Lower lobe of right lung (tissue), 2 donors: Measurements from ENCODE around the gene PREP. TPM values are rescaled to one million over a fixed set of nuclear protein-coding genes. Genes with fewer than 3 reads are reported as not detected.

Source experiments
- ATAC-seq, 2 donors: fragments of 200-7000 bp; cut with Tn5 transposase; one replicate each; pipeline ENCODE4 v1.9.1; 2020 to 2022; ENCODE audit warnings: mild to moderate bottlenecking in 2 of 2, moderate library complexity in 2 of 2
- DNase-seq: peaks from one replicate; pipeline ENCODE4 v3.0.0-alpha.2; 2020
- H3K27ac ChIP-seq: fragments of 200-600 bp; one replicate; pipeline ENCODE4 v1.8.0; 2022
- H3K27me3 ChIP-seq: fragments of 200-600 bp; one replicate; pipeline ENCODE4 v1.8.0; 2022; ENCODE audit warnings: low read depth
- H3K36me3 ChIP-seq: fragments of 200-600 bp; one replicate; pipeline ENCODE4 v1.8.0; 2022; ENCODE audit warnings: mild to moderate bottlenecking
- H3K4me1 ChIP-seq: fragments of 200-600 bp; one replicate; pipeline ENCODE4 v1.8.0; 2022
- H3K4me3 ChIP-seq: fragments of 200-600 bp; one replicate; pipeline ENCODE4 v1.8.0; 2022; ENCODE audit warnings: mild to moderate bottlenecking
- H3K9me3 ChIP-seq: fragments of 200-600 bp; one replicate; pipeline ENCODE4 v1.8.0; 2022
- CTCF ChIP-seq: fragments of 200-600 bp; IDR thresholded peaks from one replicate; pipeline ENCODE4 v1.8.0; 2022; ENCODE audit warnings: antibody characterized with exemption, mild to moderate bottlenecking
- intact Hi-C: fragments of 100-400 bp; cut with DNase I; formaldehyde crosslinking; loops from one replicate; pipeline ENCODE4 v1.11.0; 2022
- total RNA-seq: library from RNA; stranded (reverse); fragmentation: NEBNext Ultra II Directional; extraction: Animal tissue kit (Norgen Biotek cat#: 25700); gene quantifications from one replicate; pipeline ENCODE4 v1.2.1, GENCODE V29; 2021
- donor health status: DM: no; HTN: yes; CAD: no; lungs with severe emphysema.

The PREP gene
- total RNA-seq, 1 donor from 2014 or later: 30.0 TPM

DNA sequence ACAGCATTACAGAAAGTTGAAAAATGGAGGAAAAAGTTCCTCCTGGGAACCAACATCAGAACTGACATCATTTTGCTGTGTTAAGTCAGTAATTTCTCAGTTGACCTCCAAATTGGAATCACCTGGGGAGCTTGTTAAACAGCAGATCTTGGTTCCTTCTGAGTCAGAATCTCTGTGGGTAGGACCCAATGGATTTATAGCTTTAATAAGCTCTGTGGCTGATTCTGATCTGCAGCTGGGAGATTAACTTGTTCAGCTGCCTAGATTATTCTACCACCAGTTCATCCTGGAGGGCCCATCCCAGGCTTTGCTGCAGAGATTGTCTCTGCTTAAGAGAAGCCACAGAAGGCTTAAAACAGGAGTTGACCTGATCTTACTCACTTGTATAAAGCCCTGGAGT is 132.4 kb downstream of the PREP start:
- no peaks in the 10 kb centered on the region for H3K4me1 ChIP-seq
- no peaks in the 10 kb centered on the region for H3K27me3 ChIP-seq
- no peak overlapping the region for H3K27ac ChIP-seq
- H3K36me3 ChIP-seq: peaks cover 3% of the 10 kb centered on the region
- ATAC-seq (no peak), DNase-seq (no peak)
- H3K4me3 ChIP-seq: no peak overlapping the region
- TF ChIP-seq CTCF: no peak
- no peaks in the 10 kb centered on the region for H3K9me3 ChIP-seq
- intact Hi-C loops: no loop called here

DNA sequence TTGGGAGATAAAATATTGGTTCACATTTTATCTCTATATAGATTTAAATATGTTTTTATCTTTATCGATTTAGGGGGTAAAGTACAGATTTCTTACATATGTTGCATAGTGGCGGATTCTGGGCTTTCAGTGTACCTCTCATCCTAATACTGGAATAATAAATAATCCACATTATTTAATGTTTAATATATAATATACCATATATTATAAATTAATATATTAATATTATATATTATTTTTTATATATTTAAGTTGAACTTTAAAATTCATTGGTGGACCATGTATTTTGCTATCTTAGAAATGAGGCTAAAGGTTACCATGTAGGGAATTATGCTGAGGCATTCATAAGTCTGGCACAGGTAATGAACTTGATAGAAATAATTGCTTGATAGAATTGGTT is 133.5 kb downstream of the PREP start:
- intact Hi-C loops: no loop called here
- TF ChIP-seq CTCF: no peak
- Histone ChIP-seq H3K27me3 (no peaks in the 10 kb centered on the region), H3K9me3 (no peaks in the 10 kb centered on the region), H3K27ac (no peak overlapping the region), H3K4me1 (no peaks in the 10 kb centered on the region), H3K4me3 (no peak overlapping the region), H3K36me3 (no peaks in the 10 kb centered on the region)
- ATAC-seq: no peak
- DNase-seq: no peak

DNA sequence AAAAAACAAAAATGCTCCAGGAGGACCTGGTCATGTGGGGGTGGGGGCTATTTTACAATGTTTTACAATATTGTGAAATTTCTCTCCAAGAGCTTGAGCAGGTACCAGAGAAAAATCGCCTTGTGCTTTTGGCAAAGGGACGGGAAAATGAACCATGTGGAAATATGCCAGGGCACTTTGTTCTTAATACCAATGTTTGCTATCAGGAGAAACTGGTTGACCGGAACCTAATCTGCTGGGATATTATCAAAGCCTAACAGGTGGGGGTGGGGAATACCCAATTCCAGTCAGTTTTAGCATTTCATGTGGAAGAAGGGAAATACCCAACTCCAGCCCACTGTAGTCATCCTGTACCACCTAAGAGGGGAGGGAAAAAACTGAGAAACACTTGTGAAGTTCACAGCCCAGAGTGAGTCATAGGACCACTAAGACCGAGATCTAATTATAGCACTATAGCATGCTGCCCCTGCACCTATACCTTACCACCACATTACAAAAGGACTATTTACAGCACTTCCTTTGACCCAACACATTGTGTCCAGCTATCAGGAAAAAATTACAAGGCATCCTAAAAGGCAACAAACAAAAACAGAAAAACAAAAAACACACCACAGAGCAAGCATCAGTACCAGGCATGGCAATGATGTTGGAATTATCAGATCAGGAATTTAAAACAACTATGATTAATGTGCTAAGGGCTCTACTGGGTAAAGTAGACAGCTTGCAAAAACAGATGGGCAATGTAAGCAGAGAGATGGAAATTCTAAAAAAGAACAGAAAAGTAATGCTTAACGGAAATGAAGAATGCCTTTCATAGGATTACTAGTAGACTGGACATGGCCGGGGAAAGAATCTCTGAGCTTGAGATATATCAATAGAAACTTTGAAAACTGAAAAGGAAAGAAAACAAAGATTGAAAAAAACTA is 138.9 kb downstream of the PREP start:
- ATAC-seq (peak in 1 of 2 donors; percentile 72), DNase-seq (no peak)
- Histone ChIP-seq H3K36me3 (no peaks in the 10 kb centered on the region), H3K4me3 (no peak overlapping the region), H3K9me3 (no peaks in the 10 kb centered on the region), H3K27ac (no peak overlapping the region), H3K4me1 (no peaks in the 10 kb centered on the region), H3K27me3 (no peaks in the 10 kb centered on the region)
- intact Hi-C loops: no loop called here
- TF ChIP-seq CTCF: no peak

- intact Hi-C loops: no loop called here
- TF ChIP-seq CTCF: no peak
- peaks cover 7% of the 10 kb centered on the region for H3K4me1 ChIP-seq
- no peak overlapping the region for H3K27ac ChIP-seq
- DNase-seq (no peak), ATAC-seq (peak; percentile 12 to 20)
- no peaks in the 10 kb centered on the region for H3K9me3 ChIP-seq
- no peaks in the 10 kb centered on the region for H3K27me3 ChIP-seq
- no peaks in the 10 kb centered on the region for H3K36me3 ChIP-seq
- no peak overlapping the region for H3K4me3 ChIP-seq
Measured at GRCh38 chr6:105259913-105260889, 142.7 kb downstream of the PREP start.

- ATAC-seq: peak; percentile 81 to 87
- no peak for TF ChIP-seq CTCF
- intact Hi-C loops: no loop called here
- Histone ChIP-seq H3K4me3 (no peak overlapping the region), H3K4me1 (peaks cover 7% of the 10 kb centered on the region), H3K9me3 (no peaks in the 10 kb centered on the region), H3K27me3 (no peaks in the 10 kb centered on the region), H3K27ac (no peak overlapping the region), H3K36me3 (no peaks in the 10 kb centered on the region)
- no peak for DNase-seq
Measured at GRCh38 chr6:105258816-105259215, 144.1 kb downstream of the PREP start.
